Measurements from ENCODE around the gene LIMK2. TPM values are rescaled to one million over a fixed set of nuclear protein-coding genes. Genes with fewer than 3 reads are reported as not detected.
"Not testable (repeated sequence)": the region's sequence is repeated elsewhere in the genome, so short reads cannot be mapped to it uniquely, and the experiment has no call there.

The LIMK2 gene
- polyA plus RNA-seq, 3 donors: 50.5 to 63.0 (median 54.6) TPM

GRCh38 chr22:31235081-31235480 is 23.0 kb downstream of the LIMK2 start:
- DNase-seq (ENCODE audit: extremely low read depth in 1 of 11, low read depth in 9 of 11, low spot score in 4 of 11): no peak

GRCh38 chr22:31236044-31236443 is 23.9 kb downstream of the LIMK2 start:
- not testable (repeated sequence) for DNase-seq (ENCODE audit: extremely low read depth in 1 of 11, low read depth in 9 of 11, low spot score in 4 of 11)

- no peak for DNase-seq (ENCODE audit: extremely low read depth in 1 of 11, low read depth in 9 of 11, low spot score in 4 of 11)
These were observed 26.0 kb downstream of the LIMK2 start for GRCh38 chr22:31238057-31238456.

GRCh38 chr22:31239771-31240370 is 27.8 kb downstream of the LIMK2 start:
- DNase-seq (ENCODE audit: extremely low read depth in 1 of 11, low read depth in 9 of 11, low spot score in 4 of 11): no peak

GRCh38 chr22:31241200-31241599 is 29.1 kb downstream of the LIMK2 start:
- DNase-seq (ENCODE audit: extremely low read depth in 1 of 11, low read depth in 9 of 11, low spot score in 4 of 11): no peak

GRCh38 chr22:31241936-31242335 is 29.8 kb downstream of the LIMK2 start:
- DNase-seq (ENCODE audit: extremely low read depth in 1 of 11, low read depth in 9 of 11, low spot score in 4 of 11): no peak

- DNase-seq (ENCODE audit: extremely low read depth in 1 of 11, low read depth in 9 of 11, low spot score in 4 of 11): no peak
These were observed 31.4 kb downstream of the LIMK2 start for GRCh38 chr22:31243339-31244045.

GRCh38 chr22:31244046-31244942 is 32.2 kb downstream of the LIMK2 start:
- peak in 1 of 11 donors; percentile 36 for DNase-seq (ENCODE audit: extremely low read depth in 1 of 11, low read depth in 9 of 11, low spot score in 4 of 11)

GRCh38 chr22:31244943-31245451 is 32.9 kb downstream of the LIMK2 start:
- no peak for DNase-seq (ENCODE audit: extremely low read depth in 1 of 11, low read depth in 9 of 11, low spot score in 4 of 11)

- not testable (repeated sequence) for DNase-seq (ENCODE audit: extremely low read depth in 1 of 11, low read depth in 9 of 11, low spot score in 4 of 11)
These were observed 33.9 kb downstream of the LIMK2 start for GRCh38 chr22:31245998-31246397.

GRCh38 chr22:31246687-31247086 is 34.6 kb downstream of the LIMK2 start:
- no peak for DNase-seq (ENCODE audit: extremely low read depth in 1 of 11, low read depth in 9 of 11, low spot score in 4 of 11)

- DNase-seq (ENCODE audit: extremely low read depth in 1 of 11, low read depth in 9 of 11, low spot score in 4 of 11): no peak
These were observed 35.6 kb downstream of the LIMK2 start for GRCh38 chr22:31247726-31248125.

- DNase-seq (ENCODE audit: extremely low read depth in 1 of 11, low read depth in 9 of 11, low spot score in 4 of 11): peak in 9 of 11 donors; percentile 55 to 86 (median 72)
These were observed 36.1 kb downstream of the LIMK2 start for GRCh38 chr22:31248138-31248745.

- DNase-seq (ENCODE audit: extremely low read depth in 1 of 11, low read depth in 9 of 11, low spot score in 4 of 11): no peak
These were observed 37.2 kb downstream of the LIMK2 start for GRCh38 chr22:31248965-31249958.

GRCh38 chr22:31250740-31251600 is 38.9 kb downstream of the LIMK2 start:
- DNase-seq (ENCODE audit: extremely low read depth in 1 of 11, low read depth in 9 of 11, low spot score in 4 of 11): peak in 2 of 11 donors; percentile 54 to 57

- no peak for DNase-seq (ENCODE audit: extremely low read depth in 1 of 11, low read depth in 9 of 11, low spot score in 4 of 11)
These were observed 41.9 kb downstream of the LIMK2 start for GRCh38 chr22:31253949-31254348.

GRCh38 chr22:31259798-31260473 is 47.8 kb downstream of the LIMK2 start:
- DNase-seq (ENCODE audit: extremely low read depth in 1 of 11, low read depth in 9 of 11, low spot score in 4 of 11): no peak

Data from renal cortex interstitium (tissue), 11 donors.